ENCODE results near the gene UQCRH. TPM values are rescaled to one million over a fixed set of nuclear protein-coding genes. Genes with fewer than 3 reads are reported as not detected.

The UQCRH gene
- total RNA-seq, 3 donors from 2014 or later (not counting 1 experiment from before 2014, with no cell fraction given), result 91.1 to 120 (median 107) TPM

GRCh38 chr1:46262508-46262907 is 41.0 kb upstream of the UQCRH start:
- no peak overlapping the region for H3K4me3 ChIP-seq (ENCODE audit: low read length)
- peaks cover 2% of the 10 kb centered on the region for H3K36me3 ChIP-seq (ENCODE audit: control insufficient read depth, insufficient read depth, low read length)
- Mint-ChIP-seq H3K27ac (no peak overlapping the region), H3K36me3 (no peaks in the 10 kb centered on the region), H3K4me3 (no peak overlapping the region), H3K27me3 (ENCODE audit: low read depth in 2 of 2) (no peaks in the 10 kb centered on the region), H3K9me3 (no peaks in the 10 kb centered on the region), H3K4me1 (no peaks in the 10 kb centered on the region)
- no peaks in the 10 kb centered on the region for H3K27me3 ChIP-seq (ENCODE audit: control insufficient read depth, insufficient read depth, low read length)
- TF ChIP-seq, protein P1, sequence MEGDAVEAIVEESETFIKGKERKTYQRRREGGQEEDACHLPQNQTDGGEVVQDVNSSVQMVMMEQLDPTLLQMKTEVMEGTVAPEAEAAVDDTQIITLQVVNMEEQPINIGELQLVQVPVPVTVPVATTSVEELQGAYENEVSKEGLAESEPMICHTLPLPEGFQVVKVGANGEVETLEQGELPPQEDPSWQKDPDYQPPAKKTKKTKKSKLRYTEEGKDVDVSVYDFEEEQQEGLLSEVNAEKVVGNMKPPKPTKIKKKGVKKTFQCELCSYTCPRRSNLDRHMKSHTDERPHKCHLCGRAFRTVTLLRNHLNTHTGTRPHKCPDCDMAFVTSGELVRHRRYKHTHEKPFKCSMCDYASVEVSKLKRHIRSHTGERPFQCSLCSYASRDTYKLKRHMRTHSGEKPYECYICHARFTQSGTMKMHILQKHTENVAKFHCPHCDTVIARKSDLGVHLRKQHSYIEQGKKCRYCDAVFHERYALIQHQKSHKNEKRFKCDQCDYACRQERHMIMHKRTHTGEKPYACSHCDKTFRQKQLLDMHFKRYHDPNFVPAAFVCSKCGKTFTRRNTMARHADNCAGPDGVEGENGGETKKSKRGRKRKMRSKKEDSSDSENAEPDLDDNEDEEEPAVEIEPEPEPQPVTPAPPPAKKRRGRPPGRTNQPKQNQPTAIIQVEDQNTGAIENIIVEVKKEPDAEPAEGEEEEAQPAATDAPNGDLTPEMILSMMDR (IDR thresholded peaks at IDR 0.05), result no peak
- no peak for DNase-seq
- no peak for ATAC-seq
- WGBS (ENCODE audit: insufficient coverage), result 82% methylated on average over 1 of the region's 1 CpG
- H3K4me1 ChIP-seq (ENCODE audit: control insufficient read depth, insufficient read depth, low read length), result no peaks in the 10 kb centered on the region
- intact Hi-C loops (cut with micrococcal nuclease), result no loop called here
- H3K27ac ChIP-seq (ENCODE audit: low read length), result no peak overlapping the region
- H3K9me3 ChIP-seq (ENCODE audit: control insufficient read depth, insufficient read depth, low read length), result no peaks in the 10 kb centered on the region

- Mint-ChIP-seq H3K4me1 (no peaks in the 10 kb centered on the region), H3K27me3 (ENCODE audit: low read depth in 2 of 2) (no peaks in the 10 kb centered on the region), H3K27ac (no peak overlapping the region), H3K4me3 (no peak overlapping the region), H3K36me3 (no peaks in the 10 kb centered on the region), H3K9me3 (no peaks in the 10 kb centered on the region)
- intact Hi-C loops (cut with micrococcal nuclease), result no loop called here
- no peak for ATAC-seq
- WGBS (ENCODE audit: insufficient coverage), result 100% methylated on average over 2 of the region's 2 CpGs
- no peaks in the 10 kb centered on the region for H3K4me1 ChIP-seq (ENCODE audit: control insufficient read depth, insufficient read depth, low read length)
- no peak overlapping the region for H3K4me3 ChIP-seq (ENCODE audit: low read length)
- peaks cover 2% of the 10 kb centered on the region for H3K36me3 ChIP-seq (ENCODE audit: control insufficient read depth, insufficient read depth, low read length)
- TF ChIP-seq, protein P1 (IDR thresholded peaks at IDR 0.05), result no peak
- no peak overlapping the region for H3K27ac ChIP-seq (ENCODE audit: low read length)
- H3K9me3 ChIP-seq (ENCODE audit: control insufficient read depth, insufficient read depth, low read length), result no peaks in the 10 kb centered on the region
- no peaks in the 10 kb centered on the region for H3K27me3 ChIP-seq (ENCODE audit: control insufficient read depth, insufficient read depth, low read length)
- no peak for DNase-seq
Measured at GRCh38 chr1:46263146-46263545, 40.4 kb upstream of the UQCRH start.

DNA sequence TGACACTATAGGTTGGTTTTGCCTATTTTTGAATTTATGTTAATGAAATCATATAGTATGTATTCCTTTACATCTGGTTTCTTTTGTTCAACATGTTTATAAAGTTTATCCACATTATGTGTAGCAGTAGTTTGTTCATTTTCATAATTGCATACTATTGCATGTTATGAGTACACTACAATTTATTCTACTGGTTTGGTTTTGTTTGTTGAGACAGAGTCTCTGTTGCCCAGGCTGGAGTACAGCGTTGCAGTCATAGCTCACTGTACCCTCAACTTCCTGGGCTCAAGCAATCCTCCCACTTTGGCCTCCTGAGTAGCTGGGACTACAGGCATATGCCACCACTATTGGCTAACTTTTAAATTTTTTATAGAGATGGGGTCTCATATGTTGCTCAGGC is 34.9 kb upstream of the UQCRH start:
- Histone ChIP-seq H3K27ac (ENCODE audit: low read length) (no peak overlapping the region), H3K9me3 (ENCODE audit: control insufficient read depth, insufficient read depth, low read length) (no peaks in the 10 kb centered on the region), H3K27me3 (ENCODE audit: control insufficient read depth, insufficient read depth, low read length) (no peaks in the 10 kb centered on the region), H3K4me1 (ENCODE audit: control insufficient read depth, insufficient read depth, low read length) (no peaks in the 10 kb centered on the region), H3K36me3 (ENCODE audit: control insufficient read depth, insufficient read depth, low read length) (peaks cover 2% of the 10 kb centered on the region), H3K4me3 (ENCODE audit: low read length) (no peak overlapping the region)
- DNase-seq (no peak), ATAC-seq (no peak)
- intact Hi-C loops (cut with micrococcal nuclease), result no loop called here
- Mint-ChIP-seq H3K4me3 (no peak overlapping the region), H3K4me1 (no peaks in the 10 kb centered on the region), H3K27me3 (ENCODE audit: low read depth in 2 of 2) (no peaks in the 10 kb centered on the region), H3K36me3 (no peaks in the 10 kb centered on the region), H3K9me3 (no peaks in the 10 kb centered on the region), H3K27ac (no peak overlapping the region)
- 100% methylated on average over 1 of the region's 1 CpG for WGBS (ENCODE audit: insufficient coverage)
- TF ChIP-seq, protein P1 (IDR thresholded peaks at IDR 0.05), result no peak

DNA sequence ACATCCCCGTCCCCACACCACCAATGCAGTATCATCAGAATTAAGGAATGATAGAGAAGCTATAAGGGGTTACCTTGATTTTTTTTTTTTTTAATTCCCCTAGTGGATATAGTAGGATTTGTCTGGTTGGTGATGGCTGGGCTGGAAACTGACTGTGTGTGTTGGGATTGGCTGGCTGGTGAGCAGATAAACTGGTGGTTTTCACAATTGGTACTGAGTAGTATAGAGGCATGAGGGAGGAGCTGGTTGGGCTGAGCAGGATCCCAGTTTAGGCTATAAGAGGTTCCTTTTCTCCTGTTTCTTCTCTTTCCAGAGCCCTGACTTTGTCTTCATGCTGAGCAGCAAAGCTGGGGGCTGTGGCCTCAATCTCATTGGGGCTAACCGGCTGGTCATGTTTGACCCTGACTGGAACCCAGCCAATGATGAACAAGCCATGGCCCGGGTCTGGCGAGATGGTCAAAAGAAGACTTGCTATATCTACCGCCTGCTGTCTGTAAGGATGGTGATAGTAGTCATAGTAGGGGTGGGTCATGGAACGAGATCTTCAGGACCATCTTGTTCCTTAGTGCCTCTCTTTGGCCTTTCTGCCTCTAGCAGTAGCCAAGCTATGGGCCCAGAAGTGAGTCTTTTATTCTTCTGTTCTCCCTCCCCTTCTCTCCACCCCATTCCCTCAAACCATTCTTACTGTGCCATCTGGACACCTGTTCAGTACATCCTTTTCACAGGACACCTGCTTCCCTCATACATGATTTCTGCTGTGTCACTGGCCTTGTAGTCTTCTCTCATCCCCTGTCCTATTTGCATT is 29.1 kb upstream of the UQCRH start:
- Histone ChIP-seq H3K9me3 (ENCODE audit: control insufficient read depth, insufficient read depth, low read length) (no peaks in the 10 kb centered on the region), H3K27me3 (ENCODE audit: control insufficient read depth, insufficient read depth, low read length) (no peaks in the 10 kb centered on the region), H3K36me3 (ENCODE audit: control insufficient read depth, insufficient read depth, low read length) (peaks cover 8% of the 10 kb centered on the region), H3K4me1 (ENCODE audit: control insufficient read depth, insufficient read depth, low read length) (no peaks in the 10 kb centered on the region), H3K4me3 (ENCODE audit: low read length) (no peak overlapping the region), H3K27ac (ENCODE audit: low read length) (no peak overlapping the region)
- H3K4me3 Mint-ChIP-seq, result no peak overlapping the region
- no peaks in the 10 kb centered on the region for H3K36me3 Mint-ChIP-seq
- no peak overlapping the region for H3K27ac Mint-ChIP-seq
- intact Hi-C loops (cut with micrococcal nuclease), result no loop called here
- TF ChIP-seq, protein P1 (IDR thresholded peaks at IDR 0.05), result no peak
- DNase-seq, result no peak
- H3K4me1 Mint-ChIP-seq, result no peaks in the 10 kb centered on the region
- H3K27me3 Mint-ChIP-seq (ENCODE audit: low read depth in 2 of 2), result no peaks in the 10 kb centered on the region
- ATAC-seq, result no peak
- WGBS (ENCODE audit: insufficient coverage), result 99% methylated on average over 5 of the region's 6 CpGs
- H3K9me3 Mint-ChIP-seq, result no peaks in the 10 kb centered on the region

Measured in natural killer cell (primary cell).